GM10266 (cell line): ENCODE data around the gene SAE1.
A peak's percentile ranks its signal among the peaks of the same experiment; 100 is the strongest.

Experiments
- DNase-seq: peaks from one replicate; pipeline ENCODE4 v3.0.0; 2012; ENCODE audit errors: extremely low spot score
- TF ChIP-seq, protein P1 (sequence below): IDR thresholded peaks from 2 replicates; pipeline ENCODE4 v1.5.1; 2012; ENCODE audit warnings: mild to moderate bottlenecking, low read depth; ENCODE audit not compliant: control insufficient read depth, insufficient read depth; ENCODE audit errors: missing control alignments

SAE1 gene

DNA sequence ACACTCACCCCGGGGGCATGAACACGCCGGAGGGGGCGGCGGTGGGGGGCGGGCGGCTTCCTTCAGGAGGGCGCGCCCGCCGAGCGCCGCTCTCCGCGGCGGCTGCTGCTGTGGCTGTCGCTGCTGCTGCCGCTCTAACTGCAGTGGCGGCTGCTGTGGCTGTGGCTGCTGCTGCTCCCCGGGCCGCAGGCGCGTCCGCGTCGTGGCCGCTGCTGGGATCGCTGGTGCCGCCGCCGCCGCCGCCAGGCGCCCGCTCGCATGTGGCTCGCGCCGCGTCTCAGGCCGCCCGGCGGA lies 100.2 kb downstream of the SAE1 start, which contains the start of gene BBC3:
BBC3 (minus strand) TSS at position 279 of the 294 bp plus-strand sequence. CDS start 2,768 bp downstream, outside the sequence.
- DNase-seq = no peak
- TF ChIP-seq, protein P1, sequence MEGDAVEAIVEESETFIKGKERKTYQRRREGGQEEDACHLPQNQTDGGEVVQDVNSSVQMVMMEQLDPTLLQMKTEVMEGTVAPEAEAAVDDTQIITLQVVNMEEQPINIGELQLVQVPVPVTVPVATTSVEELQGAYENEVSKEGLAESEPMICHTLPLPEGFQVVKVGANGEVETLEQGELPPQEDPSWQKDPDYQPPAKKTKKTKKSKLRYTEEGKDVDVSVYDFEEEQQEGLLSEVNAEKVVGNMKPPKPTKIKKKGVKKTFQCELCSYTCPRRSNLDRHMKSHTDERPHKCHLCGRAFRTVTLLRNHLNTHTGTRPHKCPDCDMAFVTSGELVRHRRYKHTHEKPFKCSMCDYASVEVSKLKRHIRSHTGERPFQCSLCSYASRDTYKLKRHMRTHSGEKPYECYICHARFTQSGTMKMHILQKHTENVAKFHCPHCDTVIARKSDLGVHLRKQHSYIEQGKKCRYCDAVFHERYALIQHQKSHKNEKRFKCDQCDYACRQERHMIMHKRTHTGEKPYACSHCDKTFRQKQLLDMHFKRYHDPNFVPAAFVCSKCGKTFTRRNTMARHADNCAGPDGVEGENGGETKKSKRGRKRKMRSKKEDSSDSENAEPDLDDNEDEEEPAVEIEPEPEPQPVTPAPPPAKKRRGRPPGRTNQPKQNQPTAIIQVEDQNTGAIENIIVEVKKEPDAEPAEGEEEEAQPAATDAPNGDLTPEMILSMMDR = no peak

DNA sequence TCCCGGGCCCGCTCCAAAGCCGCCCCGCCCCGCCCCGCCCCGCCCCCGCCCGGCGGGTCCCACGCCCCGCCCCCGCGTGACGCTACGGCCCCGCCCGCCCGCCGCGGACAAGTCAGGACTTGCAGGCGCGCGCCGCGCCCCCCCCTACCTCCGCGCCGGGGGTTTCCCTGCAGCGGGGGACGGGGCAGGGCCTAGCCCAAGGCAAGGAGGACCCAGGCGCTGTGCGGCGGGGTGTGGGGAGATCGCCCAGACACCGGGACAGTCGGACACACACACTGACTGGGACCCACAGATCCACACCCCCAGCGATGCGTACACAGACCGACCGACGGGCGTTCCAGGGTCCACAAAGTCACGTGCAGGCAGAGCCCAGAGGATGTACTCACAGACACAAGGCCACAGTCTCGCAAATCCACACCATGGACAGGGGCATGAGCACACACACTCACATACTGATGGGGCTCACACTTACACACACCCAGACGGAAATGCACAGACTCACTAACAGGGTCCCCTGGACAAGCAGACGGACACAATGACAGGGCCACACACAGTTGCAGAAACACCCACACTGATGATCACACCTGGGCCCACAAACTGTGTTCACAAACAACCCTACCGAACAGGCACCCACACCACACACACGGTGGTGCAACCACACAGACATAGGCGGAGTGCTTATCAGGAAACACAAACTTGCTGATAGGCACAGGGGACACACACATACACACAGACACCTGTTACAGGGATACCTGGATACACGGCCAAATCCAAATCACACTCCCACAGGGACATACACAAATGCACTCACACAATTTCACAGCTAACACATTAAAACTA lies 100.8 kb downstream of the SAE1 start:
- peak; percentile 93 for DNase-seq
- TF ChIP-seq, protein P1 = no peak

DNA sequence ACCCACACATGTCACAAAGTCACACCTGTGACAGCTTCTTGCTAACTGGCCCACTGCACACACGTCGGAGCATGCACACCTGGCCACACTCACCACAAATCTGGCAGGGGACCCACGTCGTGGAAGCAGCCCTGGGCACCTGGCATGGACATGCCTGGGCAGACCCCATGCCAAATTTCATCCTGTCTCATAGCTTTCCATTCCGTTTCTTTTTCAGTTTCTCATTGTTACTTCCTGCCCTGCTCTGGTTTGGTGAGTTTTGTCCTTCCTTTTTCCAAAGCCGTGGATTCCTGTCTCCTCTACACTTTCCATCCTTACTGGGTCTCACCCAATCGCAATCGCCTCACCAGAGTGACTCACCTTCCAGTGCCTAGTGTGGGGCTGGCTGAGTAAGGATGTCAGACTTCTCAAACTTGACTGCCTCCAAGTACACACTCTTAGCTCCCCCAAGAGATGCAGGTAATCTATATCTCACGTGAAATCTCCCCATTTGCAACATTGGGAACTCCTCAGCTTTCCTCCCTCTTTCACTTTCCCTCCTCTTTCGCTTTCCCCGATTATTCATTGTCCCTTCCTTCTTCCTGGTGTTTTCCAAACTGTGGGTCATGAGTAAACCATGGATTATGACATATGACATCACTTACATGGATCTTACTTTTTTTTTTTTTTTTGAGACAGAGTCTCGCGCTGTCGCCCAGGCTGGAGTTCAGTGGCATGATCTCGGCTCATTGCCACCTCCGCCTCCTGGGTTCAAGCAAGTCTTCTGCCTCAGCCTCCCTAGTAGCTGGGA lies 102.0 kb downstream of the SAE1 start:
- peak; percentile 40 for DNase-seq
- TF ChIP-seq, protein P1 = no peak

DNA sequence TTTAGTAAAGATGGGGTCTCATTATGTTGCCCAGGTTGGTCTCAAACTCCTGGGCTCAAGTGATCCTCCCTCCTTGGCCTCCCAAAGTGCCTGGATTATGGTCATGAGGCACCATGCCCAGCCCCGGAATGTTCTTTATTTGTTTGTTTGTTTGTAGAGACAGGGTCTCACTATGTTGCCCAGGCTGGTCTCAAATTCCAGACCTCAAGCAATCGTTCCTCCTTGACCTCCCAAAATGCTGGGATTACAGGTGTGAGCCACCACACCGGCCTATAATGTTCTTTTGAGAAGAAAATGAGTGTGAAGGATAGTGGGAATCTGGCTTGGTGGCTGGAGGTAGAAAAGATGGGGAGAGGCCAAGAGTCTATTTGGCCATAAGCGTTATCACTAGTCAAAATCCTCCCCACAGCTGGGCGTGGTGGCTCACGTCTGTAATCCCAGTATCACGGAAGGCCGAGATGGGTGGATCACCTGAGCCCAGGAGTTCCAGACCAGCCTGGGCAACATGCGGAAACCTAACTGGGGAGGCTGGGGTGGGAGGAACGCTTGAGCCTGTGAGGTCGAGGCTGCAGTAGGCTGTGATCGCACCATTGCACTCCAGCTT lies 105.5 kb downstream of the SAE1 start:
- DNase-seq = no peak
- TF ChIP-seq, protein P1 = no peak

DNA sequence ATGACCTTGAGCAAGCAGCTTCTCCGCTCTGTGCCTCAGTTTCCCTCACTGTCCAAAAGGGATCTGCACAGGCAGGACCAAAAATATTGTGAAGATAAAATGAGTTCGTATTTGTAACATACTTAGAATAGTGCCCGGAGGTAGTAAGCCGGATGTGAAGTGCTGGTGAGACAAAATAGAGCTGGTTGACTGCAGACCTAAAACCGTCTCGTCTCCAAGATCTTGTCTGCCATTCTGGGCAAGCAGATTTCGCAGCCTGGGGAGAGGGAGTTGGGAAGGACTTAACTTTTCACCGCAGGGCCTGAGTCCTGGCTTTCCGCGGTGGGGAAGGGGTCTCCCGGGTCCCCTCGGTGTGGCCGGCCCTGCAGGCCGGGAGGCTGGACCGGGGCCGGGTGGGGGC lies 108.5 kb downstream of the SAE1 start:
- no peak for DNase-seq

DNA sequence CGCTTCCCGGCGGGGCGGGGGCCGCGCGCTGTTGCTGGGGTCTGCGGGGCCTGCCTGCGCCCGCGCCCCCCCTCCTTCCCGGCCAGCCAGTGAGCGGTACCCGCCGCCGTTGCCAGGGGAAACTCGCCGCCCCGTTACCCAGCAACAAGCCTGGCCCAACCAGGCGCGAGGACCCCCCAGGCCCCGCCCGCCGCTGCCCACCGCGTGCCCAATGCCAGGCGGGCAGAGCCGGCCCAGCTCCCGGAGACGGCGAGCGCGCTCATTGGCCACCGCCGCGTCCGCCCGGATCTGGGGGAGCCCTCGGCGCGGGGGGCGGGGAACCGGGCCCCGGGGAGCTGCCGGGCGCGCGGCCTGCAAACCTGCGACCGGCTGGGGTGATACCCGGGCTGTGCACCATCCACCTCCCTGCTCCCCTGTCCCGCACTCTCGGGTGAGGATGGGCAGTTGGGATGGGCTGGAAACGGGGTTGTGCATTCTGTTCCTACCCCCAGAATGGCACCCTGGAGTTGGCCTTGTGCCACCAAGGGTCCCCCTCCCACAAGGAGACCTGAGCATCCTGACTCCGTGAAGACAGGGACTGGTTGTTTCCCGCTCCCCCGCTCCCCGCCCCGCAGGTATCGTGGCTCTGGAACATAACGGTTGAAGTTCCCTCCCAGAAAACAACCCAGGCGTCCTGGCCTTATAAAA lies 109.1 kb downstream of the SAE1 start:
- peak; percentile 58 for DNase-seq

More for the DNA sequence above, 108.5 kb downstream of the SAE1 start:
- TF ChIP-seq, protein P1 = no peak

More for the DNA sequence above, 109.1 kb downstream of the SAE1 start:
- TF ChIP-seq, protein P1 = no peak
